ENCODE results near the gene BICC1.

DNA sequence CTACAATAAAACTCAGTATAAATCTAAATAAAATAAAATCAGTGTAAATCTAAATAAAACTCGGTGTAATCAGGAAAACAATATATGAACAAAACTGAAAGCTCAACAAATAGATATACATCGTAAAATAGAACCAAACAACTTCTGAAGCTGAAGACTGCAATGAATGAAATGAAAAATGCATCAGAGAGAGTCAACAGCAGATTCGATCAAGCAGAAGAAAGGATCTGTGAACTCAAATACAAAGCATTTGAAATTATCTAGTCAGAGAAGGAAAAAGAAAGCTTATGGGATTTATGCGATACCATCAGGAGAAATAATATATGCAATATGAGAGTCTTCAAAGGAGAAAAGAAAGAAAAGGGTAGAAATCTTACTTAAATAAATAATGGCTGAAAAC is 255.0 kb downstream of the BICC1 start:
- TF ChIP-seq, protein P1, sequence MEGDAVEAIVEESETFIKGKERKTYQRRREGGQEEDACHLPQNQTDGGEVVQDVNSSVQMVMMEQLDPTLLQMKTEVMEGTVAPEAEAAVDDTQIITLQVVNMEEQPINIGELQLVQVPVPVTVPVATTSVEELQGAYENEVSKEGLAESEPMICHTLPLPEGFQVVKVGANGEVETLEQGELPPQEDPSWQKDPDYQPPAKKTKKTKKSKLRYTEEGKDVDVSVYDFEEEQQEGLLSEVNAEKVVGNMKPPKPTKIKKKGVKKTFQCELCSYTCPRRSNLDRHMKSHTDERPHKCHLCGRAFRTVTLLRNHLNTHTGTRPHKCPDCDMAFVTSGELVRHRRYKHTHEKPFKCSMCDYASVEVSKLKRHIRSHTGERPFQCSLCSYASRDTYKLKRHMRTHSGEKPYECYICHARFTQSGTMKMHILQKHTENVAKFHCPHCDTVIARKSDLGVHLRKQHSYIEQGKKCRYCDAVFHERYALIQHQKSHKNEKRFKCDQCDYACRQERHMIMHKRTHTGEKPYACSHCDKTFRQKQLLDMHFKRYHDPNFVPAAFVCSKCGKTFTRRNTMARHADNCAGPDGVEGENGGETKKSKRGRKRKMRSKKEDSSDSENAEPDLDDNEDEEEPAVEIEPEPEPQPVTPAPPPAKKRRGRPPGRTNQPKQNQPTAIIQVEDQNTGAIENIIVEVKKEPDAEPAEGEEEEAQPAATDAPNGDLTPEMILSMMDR (conservative IDR thresholded peaks at IDR 0.05; ENCODE audit: low read depth, low read length): no peak
- TF ChIP-seq POLR2A (IDR thresholded peaks at IDR 0.05; ENCODE audit: low read depth, low read length) (no peak), RFX5 (IDR thresholded peaks at IDR 0.05; ENCODE audit: low read depth, low read length) (no peak), CEBPB (IDR thresholded peaks at IDR 0.05; ENCODE audit: low read depth, low read length) (no peak), NFE2L2 (IDR thresholded peaks at IDR 0.05; ENCODE audit: low read depth, low read length) (no peak), RCOR1 (IDR thresholded peaks at IDR 0.05; ENCODE audit: insufficient replicate concordance, low read length) (no peak), MAZ (IDR thresholded peaks at IDR 0.05; ENCODE audit: borderline replicate concordance, low read depth, low read length) (no peak), RAD21 (IDR thresholded peaks at IDR 0.05; ENCODE audit: low read length) (no peak), FOS (IDR thresholded peaks at IDR 0.05; ENCODE audit: low read depth, low read length) (no peak)

Data from IMR-90 (cell line).